Sigmoid colon (tissue), 7 donors: ENCODE results near the gene NUDT16. TPM values are rescaled to one million over a fixed set of nuclear protein-coding genes. Genes with fewer than 3 reads are reported as not detected.

Source experiments
- DNase-seq: peaks from one replicate; pipeline ENCODE4 v3.0.0-alpha.2; 2019
- H3K27ac ChIP-seq, 4 donors: fragments of 200-600 bp; sonication (generic); one replicate each; pipeline ENCODE4 v1.5.1; 2016 to 2019; ENCODE audit warnings: mild to moderate bottlenecking in 1 of 4
- H3K27me3 ChIP-seq, 3 donors: fragments of 200-600 bp; sonication (generic); one replicate each; pipeline ENCODE4 v1.5.1; 2019; ENCODE audit warnings: mild to moderate bottlenecking in 1 of 3
- H3K36me3 ChIP-seq, 4 donors: fragments of 200-600 bp; sonication (generic); one replicate each; pipeline ENCODE4 v1.5.1; 2016 to 2019
- H3K4me1 ChIP-seq, 4 donors: fragments of 200-600 bp; sonication (generic); one replicate each; pipeline ENCODE4 v1.5.1; 2017 to 2019
- H3K4me3 ChIP-seq, 4 donors: fragments of 200-600 bp; sonication (generic); one replicate each; pipeline ENCODE4 v1.5.1; 2017 to 2019; ENCODE audit warnings: mild to moderate bottlenecking in 2 of 4, moderate library complexity in 1 of 4
- H3K9me3 ChIP-seq, 4 donors: fragments of 200-600 bp in 3 of 4; sonication (generic) in 3 of 4; one replicate each; pipeline versions ENCODE4 v1.5.1 to v1.6.1; 2013 to 2019
- CTCF ChIP-seq, 4 experiments: fragments of 450-650 bp in 3 of 4; fragments of 200-600 bp in 1 of 4; IDR thresholded peaks; one replicate each; pipeline ENCODE4 v1.5.1; 2016 to 2019; ENCODE audit warnings: antibody characterized with exemption in 4 of 4, mild to moderate bottlenecking in 3 of 4, moderate library complexity in 2 of 4
- EP300 ChIP-seq, 4 donors: sonication (generic); formaldehyde crosslinking; IDR thresholded peaks; one replicate each; pipeline ENCODE4 v1.6.1; 2017; ENCODE audit warnings: antibody characterized with exemption in 4 of 4
- POLR2A ChIP-seq, 2 donors: fragments of 450-650 bp; IDR thresholded peaks; one replicate each; pipeline ENCODE4 v1.6.1; 2016; ENCODE audit warnings: antibody characterized with exemption in 2 of 2, mild to moderate bottlenecking in 2 of 2, moderate library complexity in 2 of 2
- POLR2AphosphoS5 ChIP-seq, 4 donors: sonication (generic); formaldehyde crosslinking; IDR thresholded peaks; one replicate each; pipeline ENCODE4 v1.6.1; 2017; ENCODE audit warnings: antibody characterized with exemption in 4 of 4
- WGBS, 2 donors: extraction: QIAGEN DNeasy Blood & Tissue Kit; methylation state at CpG; one replicate each; pipeline ENCODE4 v1.1.7; 2013; 5-methylcytosine and 5-hydroxymethylcytosine counted together
- intact Hi-C: fragments of 100-400 bp; cut with DNase I; formaldehyde crosslinking; loops from one replicate; pipeline ENCODE4 v1.15.1; 2023
- polyA plus RNA-seq, 3 donors: library from polyadenylated mRNA; stranded (reverse); fragments of 200-250 nt; gene quantifications; one replicate each; pipeline ENCODE4 v1.2.3, GENCODE V29; 2013
- total RNA-seq, 4 donors: library from RNA; depleted of rRNA; stranded (reverse); fragments of >200 nt; gene quantifications; one replicate each; pipeline ENCODE4 v1.1.0, GENCODE V29; 2016
- donor health status: healthy with polysubstance abuse.
- donor health status: Bipolar disorder and iron deficiency.
- donor health status: healthy.

Gene NUDT16
- total and polyA plus RNA-seq, 7 donors, result 17.6 to 36.2 (median 26.0) TPM

GRCh38 chr3:131390331-131390730 is 8.8 kb downstream of the NUDT16 start:
- no peak for DNase-seq
- Histone ChIP-seq H3K9me3 (no peaks in the 10 kb centered on the region), H3K4me3 (no peak overlapping the region), H3K27ac (no peak overlapping the region), H3K4me1 (no peaks in the 10 kb centered on the region), H3K27me3 (no peaks in the 10 kb centered on the region), H3K36me3 (peaks cover 0 to 6% (median 0%) of the 10 kb centered on the region in 4 donors)
- intact Hi-C loops, result no loop called here
- 88 to 95% methylated on average over 2 of the region's 2 CpGs for WGBS, 2 donors
- no peak for TF ChIP-seq POLR2A (IDR thresholded peaks at IDR 0.05)
- no peak for TF ChIP-seq POLR2AphosphoS5 (IDR thresholded peaks at IDR 0.05)
- no peak for TF ChIP-seq CTCF (IDR thresholded peaks at IDR 0.05)
- TF ChIP-seq EP300 (IDR thresholded peaks at IDR 0.05), result no peak

DNA sequence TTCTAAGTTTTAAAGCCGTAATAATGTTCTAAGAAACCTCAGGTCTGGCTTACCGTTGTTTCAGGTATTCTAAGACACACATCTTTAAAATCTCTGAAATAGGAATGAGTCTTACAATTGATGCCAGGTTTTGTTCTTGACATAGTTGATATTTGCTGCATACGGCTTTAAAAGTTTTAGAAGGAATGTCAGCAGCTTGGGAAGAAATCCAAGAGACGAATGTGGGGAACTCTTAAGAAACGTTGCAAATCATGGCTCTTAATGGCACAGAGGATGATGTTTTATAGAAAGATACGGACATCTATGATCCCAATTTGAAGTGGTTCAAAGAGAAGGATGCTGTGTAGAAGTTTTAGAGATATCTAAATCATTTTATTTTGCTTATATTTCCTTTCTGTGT is 11.5 kb downstream of the NUDT16 start:
- TF ChIP-seq EP300 (IDR thresholded peaks at IDR 0.05), result no peak
- TF ChIP-seq CTCF (IDR thresholded peaks at IDR 0.05), result no peak
- no peak for TF ChIP-seq POLR2A (IDR thresholded peaks at IDR 0.05)
- TF ChIP-seq POLR2AphosphoS5 (IDR thresholded peaks at IDR 0.05), result no peak
- Histone ChIP-seq H3K27ac (no peak overlapping the region), H3K36me3 (no peaks in the 10 kb centered on the region), H3K9me3 (no peaks in the 10 kb centered on the region), H3K4me3 (no peak overlapping the region), H3K27me3 (no peaks in the 10 kb centered on the region), H3K4me1 (no peaks in the 10 kb centered on the region)
- 68 to 73% methylated on average over 6 of the region's 6 CpGs for WGBS, 2 donors
- no peak for DNase-seq
- intact Hi-C loops, result no loop called here

GRCh38 chr3:131393868-131394267 is 12.3 kb downstream of the NUDT16 start:
- no peak overlapping the region for H3K4me3 ChIP-seq
- H3K27me3 ChIP-seq, result no peaks in the 10 kb centered on the region
- no peaks in the 10 kb centered on the region for H3K9me3 ChIP-seq
- TF ChIP-seq EP300 (IDR thresholded peaks at IDR 0.05), result no peak
- no peak for TF ChIP-seq POLR2A (IDR thresholded peaks at IDR 0.05)
- TF ChIP-seq CTCF (IDR thresholded peaks at IDR 0.05), result no peak
- TF ChIP-seq POLR2AphosphoS5 (IDR thresholded peaks at IDR 0.05), result no peak
- 79 to 82% methylated on average over 4 of the region's 4 CpGs for WGBS, 2 donors
- intact Hi-C loops, result no loop called here
- DNase-seq, result no peak
- no peaks in the 10 kb centered on the region for H3K4me1 ChIP-seq
- H3K36me3 ChIP-seq, result no peaks in the 10 kb centered on the region
- no peak overlapping the region for H3K27ac ChIP-seq

GRCh38 chr3:131394400-131394799 is 12.8 kb downstream of the NUDT16 start:
- intact Hi-C loops, result no loop called here
- H3K36me3 ChIP-seq, result no peaks in the 10 kb centered on the region
- H3K4me1 ChIP-seq, result no peaks in the 10 kb centered on the region
- no peak for TF ChIP-seq POLR2AphosphoS5 (IDR thresholded peaks at IDR 0.05)
- no peak for TF ChIP-seq CTCF (IDR thresholded peaks at IDR 0.05)
- no peak for TF ChIP-seq POLR2A (IDR thresholded peaks at IDR 0.05)
- TF ChIP-seq EP300 (IDR thresholded peaks at IDR 0.05), result no peak
- no peak for DNase-seq
- H3K27me3 ChIP-seq, result no peaks in the 10 kb centered on the region
- H3K9me3 ChIP-seq, result no peaks in the 10 kb centered on the region
- no peak overlapping the region for H3K27ac ChIP-seq
- H3K4me3 ChIP-seq, result no peak overlapping the region

GRCh38 chr3:131396170-131396569 is 14.6 kb downstream of the NUDT16 start:
- Histone ChIP-seq H3K4me1 (no peaks in the 10 kb centered on the region), H3K36me3 (no peaks in the 10 kb centered on the region), H3K4me3 (no peak overlapping the region), H3K27ac (no peak overlapping the region), H3K27me3 (no peaks in the 10 kb centered on the region), H3K9me3 (no peaks in the 10 kb centered on the region)
- peak; percentile 75 for DNase-seq
- intact Hi-C loops, result no loop called here
- no peak for TF ChIP-seq EP300 (IDR thresholded peaks at IDR 0.05)
- TF ChIP-seq POLR2A (IDR thresholded peaks at IDR 0.05), result no peak
- TF ChIP-seq CTCF (IDR thresholded peaks at IDR 0.05), result no peak
- TF ChIP-seq POLR2AphosphoS5 (IDR thresholded peaks at IDR 0.05), result no peak
